Astrocyte of the cerebellum (primary cell): ENCODE measurements around the gene MKRN2OS.

Source experiments
- DNase-seq: peaks from one replicate; pipeline ENCODE4 v3.0.0-alpha.2; 2011; ENCODE audit warnings: low read depth
- H3K4me3 ChIP-seq: 2 replicates; pipeline ENCODE4 v1.5.1; 2011; ENCODE audit warnings: mild to moderate bottlenecking, low read depth, low read length, moderate library complexity
- in situ Hi-C: cut with HindIII; loops from 2 replicates; pipeline ENCODE4 v1.10.0; 2017; ENCODE audit warnings: low sequenced_read_pairs
- TF ChIP-seq, protein P1 (sequence below): IDR thresholded peaks from 2 replicates; pipeline ENCODE4 v1.5.1; 2012; ENCODE audit warnings: low read length, low read depth, moderate library complexity, mild to moderate bottlenecking; ENCODE audit errors: missing control alignments

MKRN2OS gene

GRCh38 chr3:12569836-12570235 is 24.5 kb upstream of the MKRN2OS start:
- no peak for DNase-seq
- H3K4me3 ChIP-seq, result no peak overlapping the region
- in situ Hi-C loops, result no loop called here
- TF ChIP-seq, protein P1, sequence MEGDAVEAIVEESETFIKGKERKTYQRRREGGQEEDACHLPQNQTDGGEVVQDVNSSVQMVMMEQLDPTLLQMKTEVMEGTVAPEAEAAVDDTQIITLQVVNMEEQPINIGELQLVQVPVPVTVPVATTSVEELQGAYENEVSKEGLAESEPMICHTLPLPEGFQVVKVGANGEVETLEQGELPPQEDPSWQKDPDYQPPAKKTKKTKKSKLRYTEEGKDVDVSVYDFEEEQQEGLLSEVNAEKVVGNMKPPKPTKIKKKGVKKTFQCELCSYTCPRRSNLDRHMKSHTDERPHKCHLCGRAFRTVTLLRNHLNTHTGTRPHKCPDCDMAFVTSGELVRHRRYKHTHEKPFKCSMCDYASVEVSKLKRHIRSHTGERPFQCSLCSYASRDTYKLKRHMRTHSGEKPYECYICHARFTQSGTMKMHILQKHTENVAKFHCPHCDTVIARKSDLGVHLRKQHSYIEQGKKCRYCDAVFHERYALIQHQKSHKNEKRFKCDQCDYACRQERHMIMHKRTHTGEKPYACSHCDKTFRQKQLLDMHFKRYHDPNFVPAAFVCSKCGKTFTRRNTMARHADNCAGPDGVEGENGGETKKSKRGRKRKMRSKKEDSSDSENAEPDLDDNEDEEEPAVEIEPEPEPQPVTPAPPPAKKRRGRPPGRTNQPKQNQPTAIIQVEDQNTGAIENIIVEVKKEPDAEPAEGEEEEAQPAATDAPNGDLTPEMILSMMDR, result no peak

GRCh38 chr3:12568747-12569146 is 23.4 kb upstream of the MKRN2OS start:
- H3K4me3 ChIP-seq, result no peak overlapping the region
- in situ Hi-C loops, result no loop called here
- TF ChIP-seq, protein P1, result no peak
- no peak for DNase-seq

- no peak for DNase-seq
- in situ Hi-C loops, result no loop called here
- TF ChIP-seq, protein P1, result no peak
These were observed 21.7 kb upstream of the MKRN2OS start for GRCh38 chr3:12566976-12567375.

DNA sequence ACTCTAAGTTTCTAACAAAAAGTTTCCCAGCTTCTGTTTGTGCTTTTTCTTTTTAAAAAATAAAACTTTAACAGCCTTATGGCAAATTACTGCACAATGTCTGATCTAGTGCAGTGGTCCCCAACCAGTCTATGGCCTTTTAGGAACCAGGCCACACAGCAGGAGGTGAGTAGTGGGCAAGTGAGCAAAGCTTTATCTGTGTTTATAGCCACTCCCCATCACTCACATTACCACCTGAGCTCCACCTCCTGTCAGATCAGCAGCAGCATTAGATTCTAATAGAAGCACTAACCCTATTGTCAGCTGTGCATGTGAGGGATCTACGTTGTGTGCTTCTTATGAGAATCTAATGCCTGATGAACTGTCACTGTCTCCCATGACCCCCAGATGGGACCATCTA is 17.2 kb upstream of the MKRN2OS start:
- in situ Hi-C loops, result no loop called here
- TF ChIP-seq, protein P1, result no peak
- no peak overlapping the region for H3K4me3 ChIP-seq
- DNase-seq, result no peak

More at GRCh38 chr3:12566976-12567375, 21.7 kb upstream of the MKRN2OS start:
- H3K4me3 ChIP-seq, result no peak overlapping the region

DNA sequence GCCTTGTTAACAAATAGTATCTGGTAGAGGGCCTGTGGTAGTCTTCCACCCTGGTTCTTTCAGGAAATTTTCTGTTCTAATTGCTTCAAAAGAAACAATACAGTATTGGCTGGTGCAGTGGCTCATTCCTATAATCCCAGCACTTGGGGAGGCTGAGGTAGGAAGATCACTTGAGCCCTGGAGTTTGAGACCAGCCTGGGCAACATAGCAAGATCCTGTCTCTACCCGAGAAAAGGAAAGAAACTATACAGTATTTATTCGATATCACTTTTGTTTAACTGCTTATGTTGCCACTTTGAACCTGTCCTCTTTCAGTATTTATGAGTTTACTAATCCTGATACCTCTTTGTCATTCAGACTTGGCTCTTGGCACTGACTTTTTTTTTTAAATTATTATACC is 16.1 kb upstream of the MKRN2OS start:
- DNase-seq, result no peak
- H3K4me3 ChIP-seq, result no peak overlapping the region
- in situ Hi-C loops, result no loop called here
- TF ChIP-seq, protein P1, result no peak

DNA sequence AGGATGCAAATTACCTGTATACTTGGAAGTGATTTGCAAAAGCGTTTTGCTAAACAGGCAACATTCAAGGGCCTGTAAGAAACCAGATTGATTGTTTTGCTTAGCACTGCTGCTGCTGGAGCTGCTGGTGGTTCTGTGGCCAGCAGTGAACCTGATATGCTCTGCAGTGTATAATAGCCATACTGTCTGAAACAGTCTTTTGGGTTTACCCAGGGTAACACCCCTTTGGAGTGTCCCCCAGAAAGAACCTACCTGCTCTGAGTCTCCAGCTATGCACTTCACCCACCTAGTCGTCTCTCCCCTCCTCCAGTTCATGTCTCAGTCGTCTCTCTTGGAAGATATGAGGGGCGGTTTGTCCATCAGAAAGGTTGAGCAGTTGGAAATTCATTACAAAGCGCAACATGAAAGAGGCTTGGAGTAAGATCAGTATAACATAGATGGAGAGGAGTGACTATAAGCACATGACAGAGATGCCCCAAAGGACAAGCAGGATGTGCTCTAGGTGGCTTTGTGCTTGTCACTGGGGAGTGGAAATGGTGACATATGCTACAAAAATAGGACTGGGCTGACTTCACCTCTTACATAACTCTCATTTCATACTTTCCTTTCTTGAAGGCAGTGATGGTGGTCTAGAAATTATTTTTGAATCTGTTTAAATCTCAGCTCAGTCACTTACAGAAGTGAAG is 15.3 kb upstream of the MKRN2OS start:
- H3K4me3 ChIP-seq, result no peak overlapping the region
- DNase-seq, result no peak
- TF ChIP-seq, protein P1, result no peak
- in situ Hi-C loops, result no loop called here

GRCh38 chr3:12559520-12559919 is 14.2 kb upstream of the MKRN2OS start:
- no peak overlapping the region for H3K4me3 ChIP-seq
- TF ChIP-seq, protein P1, result no peak
- in situ Hi-C loops, result no loop called here

More at GRCh38 chr3:12559520-12559919, 14.2 kb upstream of the MKRN2OS start:
- DNase-seq, result no peak
